ENCODE data around the gene PRCP. TPM values are rescaled to one million over a fixed set of nuclear protein-coding genes. Genes with fewer than 3 reads are reported as not detected.
"Not testable (repeated sequence)": the region's sequence is repeated elsewhere in the genome, so short reads cannot be mapped to it uniquely, and the experiment has no call there.

The PRCP gene
- total RNA-seq, 2 donors from 2014 or later, result 23.0 to 28.7 TPM

GRCh38 chr11:82857145-82857544 is 43.1 kb downstream of the PRCP start:
- Mint-ChIP-seq H3K27ac (no peak overlapping the region), H3K4me3 (no peak overlapping the region), H3K4me1 (peaks cover 8% of the 10 kb centered on the region), H3K36me3 (ENCODE audit: low read depth) (no peaks in the 10 kb centered on the region), H3K27me3 (no peaks in the 10 kb centered on the region)
- no peaks in the 10 kb centered on the region for H3K9me3 ChIP-seq (ENCODE audit: control insufficient read depth, low read length, poor library complexity, severe bottlenecking)
- DNase-seq, result no peak
- no peak for ATAC-seq

DNA sequence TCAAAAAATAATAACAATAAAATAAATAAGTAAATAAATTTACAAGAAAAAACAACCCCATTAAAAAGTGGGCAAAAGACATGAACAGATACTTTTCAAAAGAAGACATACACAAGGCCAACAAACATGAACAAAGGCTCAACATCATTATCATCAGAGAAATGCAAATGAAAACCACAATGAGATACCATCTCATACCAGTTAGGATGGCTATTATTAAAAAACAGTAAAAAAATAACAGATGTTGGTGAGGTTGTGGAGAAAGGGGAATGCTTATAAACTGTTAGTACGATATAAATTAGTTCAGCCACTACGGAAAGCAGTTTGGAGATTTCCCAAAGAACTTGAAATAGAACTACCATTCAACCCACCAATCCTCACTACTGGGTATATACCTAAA is 44.6 kb downstream of the PRCP start:
- no peak overlapping the region for H3K4me3 Mint-ChIP-seq
- ATAC-seq (no peak), DNase-seq (no peak)
- no peaks in the 10 kb centered on the region for H3K27me3 Mint-ChIP-seq
- H3K36me3 Mint-ChIP-seq (ENCODE audit: low read depth), result peaks cover 4% of the 10 kb centered on the region
- peaks cover 8% of the 10 kb centered on the region for H3K4me1 Mint-ChIP-seq
- H3K27ac Mint-ChIP-seq, result no peak overlapping the region
- no peaks in the 10 kb centered on the region for H3K9me3 ChIP-seq (ENCODE audit: control insufficient read depth, low read length, poor library complexity, severe bottlenecking)

DNA sequence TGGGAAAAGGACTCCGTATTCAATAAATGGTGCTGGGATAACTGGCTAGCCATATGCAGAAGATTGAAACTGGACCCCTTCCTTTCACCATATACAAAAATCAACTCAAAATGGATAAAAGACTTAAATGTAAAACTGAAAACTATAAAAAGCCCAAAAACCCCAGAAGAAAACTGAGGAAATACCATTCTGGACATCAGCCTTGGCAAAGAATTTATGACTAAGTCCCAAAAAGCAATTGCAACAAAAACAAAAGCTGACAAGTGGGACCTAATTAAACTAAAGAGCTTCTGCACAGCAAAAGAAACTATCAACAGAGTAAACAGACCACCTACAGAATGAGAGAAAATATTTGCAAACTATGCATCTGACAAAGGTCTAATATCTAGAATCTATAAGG is 45.3 kb downstream of the PRCP start:
- H3K4me3 Mint-ChIP-seq; H3K9me3 ChIP-seq (ENCODE audit: control insufficient read depth, low read length, poor library complexity, severe bottlenecking); ATAC-seq; H3K36me3 Mint-ChIP-seq (ENCODE audit: low read depth); H3K4me1 Mint-ChIP-seq; DNase-seq; H3K27me3 Mint-ChIP-seq; H3K27ac Mint-ChIP-seq: not testable (repeated sequence)

GRCh38 chr11:82854242-82854641 is 46.0 kb downstream of the PRCP start:
- H3K36me3 Mint-ChIP-seq (ENCODE audit: low read depth), result peaks cover 4% of the 10 kb centered on the region
- H3K27ac Mint-ChIP-seq, result no peak overlapping the region
- no peak for DNase-seq
- H3K4me3 Mint-ChIP-seq, result no peak overlapping the region
- H3K9me3 ChIP-seq (ENCODE audit: control insufficient read depth, low read length, poor library complexity, severe bottlenecking), result no peaks in the 10 kb centered on the region
- ATAC-seq, result no peak
- H3K4me1 Mint-ChIP-seq, result peaks cover 8% of the 10 kb centered on the region
- no peaks in the 10 kb centered on the region for H3K27me3 Mint-ChIP-seq

- DNase-seq (no peak), ATAC-seq (no peak)
- H3K27me3 Mint-ChIP-seq, result no peaks in the 10 kb centered on the region
- no peaks in the 10 kb centered on the region for H3K9me3 ChIP-seq (ENCODE audit: control insufficient read depth, low read length, poor library complexity, severe bottlenecking)
- no peak overlapping the region for H3K27ac Mint-ChIP-seq
- H3K4me1 Mint-ChIP-seq, result peaks cover 14% of the 10 kb centered on the region
- H3K36me3 Mint-ChIP-seq (ENCODE audit: low read depth), result peaks cover 10% of the 10 kb centered on the region
- no peak overlapping the region for H3K4me3 Mint-ChIP-seq
Observed at GRCh38 chr11:82848829-82849228, 51.4 kb downstream of the PRCP start.

- H3K27me3 Mint-ChIP-seq, result no peaks in the 10 kb centered on the region
- ATAC-seq, result no peak
- H3K9me3 ChIP-seq (ENCODE audit: control insufficient read depth, low read length, poor library complexity, severe bottlenecking), result no peaks in the 10 kb centered on the region
- peaks cover 9% of the 10 kb centered on the region for H3K4me1 Mint-ChIP-seq
- DNase-seq, result no peak
- H3K27ac Mint-ChIP-seq, result peak overlapping the region; percentile 57
- H3K4me3 Mint-ChIP-seq, result no peak overlapping the region
- peaks cover 9% of the 10 kb centered on the region for H3K36me3 Mint-ChIP-seq (ENCODE audit: low read depth)
Observed at GRCh38 chr11:82845356-82846353, 54.6 kb downstream of the PRCP start.

DNA sequence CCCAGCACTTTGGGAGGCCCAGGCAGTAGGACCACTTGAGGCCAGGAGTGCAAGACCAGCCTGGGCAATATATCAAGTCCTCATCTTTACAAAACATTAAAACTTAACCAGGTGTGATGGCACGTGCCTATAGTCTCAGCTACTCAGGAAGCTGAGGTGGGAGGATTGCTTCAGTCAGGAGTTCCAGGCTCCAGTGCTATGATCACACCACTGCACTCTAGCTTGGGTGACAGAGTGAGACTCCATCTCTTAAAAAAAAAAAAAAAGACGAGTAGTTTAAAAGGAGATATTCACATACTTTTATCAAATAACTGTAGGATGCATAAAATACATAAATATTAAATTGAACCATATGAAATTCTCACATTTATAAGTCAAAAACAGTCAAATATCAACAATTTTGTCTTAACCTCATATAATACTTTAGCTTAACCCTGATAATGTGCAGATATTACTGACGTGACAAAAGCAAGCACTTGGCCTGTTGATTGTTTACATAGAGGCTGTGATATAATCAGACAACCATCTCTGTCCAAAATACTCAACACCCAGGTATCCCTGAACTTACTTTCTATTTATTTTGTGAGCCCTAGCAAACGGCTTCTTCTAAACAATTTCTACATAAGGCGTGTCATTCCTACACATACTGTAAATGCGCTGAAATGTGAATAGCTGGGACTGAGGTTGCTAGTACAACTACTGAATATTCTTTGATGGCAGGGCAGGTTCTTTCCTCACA is 57.0 kb downstream of the PRCP start:
- no peak overlapping the region for H3K4me3 Mint-ChIP-seq
- no peak overlapping the region for H3K27ac Mint-ChIP-seq
- H3K27me3 Mint-ChIP-seq, result no peaks in the 10 kb centered on the region
- DNase-seq (no peak), ATAC-seq (no peak)
- peaks cover 14% of the 10 kb centered on the region for H3K36me3 Mint-ChIP-seq (ENCODE audit: low read depth)
- H3K9me3 ChIP-seq (ENCODE audit: control insufficient read depth, low read length, poor library complexity, severe bottlenecking), result no peaks in the 10 kb centered on the region
- peaks cover 9% of the 10 kb centered on the region for H3K4me1 Mint-ChIP-seq

- DNase-seq (no peak), ATAC-seq (no peak)
- no peaks in the 10 kb centered on the region for H3K9me3 ChIP-seq (ENCODE audit: control insufficient read depth, low read length, poor library complexity, severe bottlenecking)
- Mint-ChIP-seq H3K27ac (peak overlapping the region; percentile 21), H3K36me3 (ENCODE audit: low read depth) (peaks cover 18% of the 10 kb centered on the region), H3K27me3 (no peaks in the 10 kb centered on the region), H3K4me1 (peaks cover 9% of the 10 kb centered on the region), H3K4me3 (no peak overlapping the region)
Observed at GRCh38 chr11:82842019-82842418, 58.2 kb downstream of the PRCP start.

GRCh38 chr11:82837650-82838049 is 62.6 kb downstream of the PRCP start:
- no peak for ATAC-seq
- Mint-ChIP-seq H3K27ac (no peak overlapping the region), H3K27me3 (no peaks in the 10 kb centered on the region), H3K4me3 (no peak overlapping the region), H3K36me3 (ENCODE audit: low read depth) (peaks cover 26% of the 10 kb centered on the region), H3K4me1 (no peaks in the 10 kb centered on the region)
- H3K9me3 ChIP-seq (ENCODE audit: control insufficient read depth, low read length, poor library complexity, severe bottlenecking), result no peaks in the 10 kb centered on the region
- DNase-seq, result no peak

- H3K9me3 ChIP-seq (ENCODE audit: control insufficient read depth, low read length, poor library complexity, severe bottlenecking), result no peaks in the 10 kb centered on the region
- H3K36me3 Mint-ChIP-seq (ENCODE audit: low read depth), result peaks cover 25% of the 10 kb centered on the region
- no peak for DNase-seq
Observed at GRCh38 chr11:82832983-82833382, 67.2 kb downstream of the PRCP start.

GRCh38 chr11:82831364-82831763 is 68.9 kb downstream of the PRCP start:
- peaks cover 23% of the 10 kb centered on the region for H3K36me3 Mint-ChIP-seq (ENCODE audit: low read depth)
- DNase-seq (no peak), ATAC-seq (no peak)
- no peaks in the 10 kb centered on the region for H3K27me3 Mint-ChIP-seq
- H3K4me1 Mint-ChIP-seq, result no peaks in the 10 kb centered on the region
- H3K9me3 ChIP-seq (ENCODE audit: control insufficient read depth, low read length, poor library complexity, severe bottlenecking), result no peaks in the 10 kb centered on the region
- H3K27ac Mint-ChIP-seq, result no peak overlapping the region
- H3K4me3 Mint-ChIP-seq, result no peak overlapping the region

More at GRCh38 chr11:82832983-82833382, 67.2 kb downstream of the PRCP start:
- Mint-ChIP-seq H3K27ac (no peak overlapping the region), H3K4me1 (no peaks in the 10 kb centered on the region), H3K27me3 (no peaks in the 10 kb centered on the region), H3K4me3 (no peak overlapping the region)
- no peak for ATAC-seq

- Mint-ChIP-seq H3K27me3 (no peaks in the 10 kb centered on the region), H3K27ac (no peak overlapping the region), H3K4me3 (no peak overlapping the region), H3K4me1 (no peaks in the 10 kb centered on the region), H3K36me3 (ENCODE audit: low read depth) (peaks cover 21% of the 10 kb centered on the region)
- ATAC-seq, result no peak
- no peaks in the 10 kb centered on the region for H3K9me3 ChIP-seq (ENCODE audit: control insufficient read depth, low read length, poor library complexity, severe bottlenecking)
- DNase-seq, result no peak
Observed at GRCh38 chr11:82830746-82831145, 69.5 kb downstream of the PRCP start.

- H3K27ac Mint-ChIP-seq, result no peak overlapping the region
- no peak overlapping the region for H3K4me3 Mint-ChIP-seq
- no peak for DNase-seq
- no peaks in the 10 kb centered on the region for H3K4me1 Mint-ChIP-seq
- H3K36me3 Mint-ChIP-seq (ENCODE audit: low read depth), result peaks cover 22% of the 10 kb centered on the region
- ATAC-seq, result no peak
- no peaks in the 10 kb centered on the region for H3K9me3 ChIP-seq (ENCODE audit: control insufficient read depth, low read length, poor library complexity, severe bottlenecking)
- no peaks in the 10 kb centered on the region for H3K27me3 Mint-ChIP-seq
Observed at GRCh38 chr11:82829101-82829500, 71.1 kb downstream of the PRCP start.
